Ovary (tissue), 9 donors: ENCODE measurements around the gene ARCN1. TPM values are rescaled to one million over a fixed set of nuclear protein-coding genes. Genes with fewer than 3 reads are reported as not detected.

Experiments used
- DNase-seq, 5 donors: peaks; one replicate each; pipeline ENCODE4 v3.0.0-alpha.2; 2019 to 2020
- H3K27ac ChIP-seq, 2 donors: fragments of 200-600 bp; one replicate each; pipeline versions ENCODE4 v1.5.1 to v1.8.0; 2019 to 2022
- H3K27me3 ChIP-seq: fragments of 200-600 bp; one replicate; pipeline ENCODE4 v1.8.0; 2022
- H3K36me3 ChIP-seq: fragments of 200-600 bp; sonication (generic); one replicate; pipeline ENCODE4 v1.5.1; 2019
- H3K4me1 ChIP-seq: one replicate; pipeline ENCODE4 v1.8.1; 2013; ENCODE audit warnings: mild to moderate bottlenecking, moderate library complexity; ENCODE audit not compliant: insufficient read depth
- H3K4me3 ChIP-seq: fragments of 200-600 bp; sonication (generic); one replicate; pipeline ENCODE4 v1.5.1; 2017
- H3K9me3 ChIP-seq, 2 donors: fragments of 200-600 bp in 1 of 2; sonication (generic) in 1 of 2; one replicate each; pipeline versions ENCODE4 v1.5.1 to v1.8.1; 2013 to 2019; ENCODE audit warnings: mild to moderate bottlenecking in 1 of 2, moderate library complexity in 1 of 2
- EP300 ChIP-seq: sonication (generic); formaldehyde crosslinking; IDR thresholded peaks from one replicate; pipeline ENCODE4 v1.6.1; 2017; ENCODE audit warnings: antibody characterized with exemption
- POLR2A ChIP-seq: fragments of 450-650 bp; IDR thresholded peaks from one replicate; pipeline ENCODE4 v1.6.1; 2017; ENCODE audit warnings: antibody characterized with exemption, mild to moderate bottlenecking, moderate library complexity
- WGBS, 3 donors: extraction: QIAGEN DNeasy Blood & Tissue Kit in 1 of 3; methylation state at CpG; one replicate each; pipeline versions ENCODE4 v1.1.5 to v1.1.7; 2013 to 2017; 5-methylcytosine and 5-hydroxymethylcytosine counted together
- intact Hi-C, 4 donors: fragments of 100-400 bp; cut with DNase I; formaldehyde crosslinking; loops; one replicate each; pipeline versions ENCODE4 v1.11.0 to v1.15.1; 2022 to 2023
- polyA plus RNA-seq, 2 donors: library from polyadenylated mRNA; stranded (reverse); fragments of 200-250 nt in 1 of 2; fragments of 350-450 nt in 1 of 2; fragmentation: Illumina TruSeq in 1 of 2; extraction: RNeasy Lipid Tissue Mini Kit (QIAGEN cat#74804) in 1 of 2; gene quantifications; one replicate each; pipeline ENCODE4 v1.2.3, GENCODE V29; 2013 to 2014
- total RNA-seq, 7 donors: library from RNA; depleted of rRNA in 2 of 7; stranded (reverse); fragments of >200 nt in 2 of 7; fragmentation: NEBNext Ultra II Directional in 3 of 7; extraction: Animal tissue kit (Norgen Biotek cat#: 25700) in 3 of 7; gene quantifications; one replicate each; pipeline versions ENCODE4 v1.1.0 to v1.2.4, GENCODE V29; 2016 to 2023
- TF ChIP-seq, protein P1 (sequence below), 3 donors: fragments of 450-650 bp in 2 of 3; fragments of 200-600 bp in 1 of 3; IDR thresholded peaks; one replicate each; pipeline versions ENCODE4 v1.5.1 to v1.8.0; 2016 to 2022; ENCODE audit warnings: antibody characterized with exemption in 3 of 3, mild to moderate bottlenecking in 1 of 3
- donor health status: DM: no; HTN: no; CAD: no; lungs with moderate emphysema.
- donor health status: DM: no; HTN: no; CAD: no.
- donor health status: Bipolar disorder and iron deficiency.
- donor health status: DM: yes; HTN: yes; CAD: no.
- donor health status: DM: no; HTN: no; CAD: no.
- donor health status: DM: yes; HTN: yes; CAD: no.

The ARCN1 gene
- total and polyA plus RNA-seq, 9 donors = 60.2 to 154 (median 125) TPM

DNA sequence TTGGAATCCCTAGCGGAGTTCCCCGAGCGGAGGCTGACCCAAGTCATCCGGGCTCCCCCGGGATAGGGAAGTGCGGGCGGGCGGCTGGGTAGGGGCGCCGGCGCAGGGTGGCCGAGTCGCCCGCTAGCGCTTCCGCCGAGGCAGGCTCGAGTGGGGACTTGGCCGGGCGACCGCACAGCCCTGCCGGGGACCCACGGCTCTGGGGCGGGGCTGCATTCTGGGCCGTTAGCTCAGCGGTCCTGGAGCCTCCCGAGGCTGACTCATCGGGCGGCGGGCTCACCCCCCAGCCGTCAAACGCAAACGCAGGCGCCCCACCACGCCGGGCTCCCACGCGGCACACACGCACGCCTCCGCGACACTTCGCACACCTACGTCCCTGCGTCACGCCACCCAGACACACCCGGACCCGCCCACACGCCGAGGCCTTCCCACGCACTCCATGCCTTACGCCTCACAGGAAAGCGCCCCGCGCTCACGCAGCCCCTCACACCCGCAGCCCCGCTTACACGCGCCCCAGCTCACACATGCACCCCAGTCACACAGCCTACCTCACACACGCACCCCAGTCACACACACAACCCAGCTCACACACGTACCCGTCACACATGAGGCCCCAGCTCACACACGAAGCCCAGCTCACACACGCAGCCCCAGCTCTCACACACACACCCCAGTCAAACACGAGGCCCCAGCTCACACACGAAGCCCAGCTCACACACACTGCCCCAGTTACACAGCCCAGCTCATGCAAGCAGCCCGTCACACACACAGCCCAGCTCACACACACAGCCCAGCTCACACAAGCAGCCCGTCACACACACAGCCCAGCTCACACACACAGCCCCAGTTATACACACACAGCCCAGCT is 36.4 kb downstream of the ARCN1 start:
- peak overlapping the region; percentile 97 to 98 for H3K27ac ChIP-seq
- peak; percentile 82 for TF ChIP-seq POLR2A
- TF ChIP-seq, protein P1, sequence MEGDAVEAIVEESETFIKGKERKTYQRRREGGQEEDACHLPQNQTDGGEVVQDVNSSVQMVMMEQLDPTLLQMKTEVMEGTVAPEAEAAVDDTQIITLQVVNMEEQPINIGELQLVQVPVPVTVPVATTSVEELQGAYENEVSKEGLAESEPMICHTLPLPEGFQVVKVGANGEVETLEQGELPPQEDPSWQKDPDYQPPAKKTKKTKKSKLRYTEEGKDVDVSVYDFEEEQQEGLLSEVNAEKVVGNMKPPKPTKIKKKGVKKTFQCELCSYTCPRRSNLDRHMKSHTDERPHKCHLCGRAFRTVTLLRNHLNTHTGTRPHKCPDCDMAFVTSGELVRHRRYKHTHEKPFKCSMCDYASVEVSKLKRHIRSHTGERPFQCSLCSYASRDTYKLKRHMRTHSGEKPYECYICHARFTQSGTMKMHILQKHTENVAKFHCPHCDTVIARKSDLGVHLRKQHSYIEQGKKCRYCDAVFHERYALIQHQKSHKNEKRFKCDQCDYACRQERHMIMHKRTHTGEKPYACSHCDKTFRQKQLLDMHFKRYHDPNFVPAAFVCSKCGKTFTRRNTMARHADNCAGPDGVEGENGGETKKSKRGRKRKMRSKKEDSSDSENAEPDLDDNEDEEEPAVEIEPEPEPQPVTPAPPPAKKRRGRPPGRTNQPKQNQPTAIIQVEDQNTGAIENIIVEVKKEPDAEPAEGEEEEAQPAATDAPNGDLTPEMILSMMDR (IDR thresholded peaks at IDR 0.05) = peak in 1 of 3 donors; percentile 11
- no peak for TF ChIP-seq EP300
- peak overlapping the region; percentile 76 for H3K4me3 ChIP-seq
- no peaks in the 10 kb centered on the region for H3K9me3 ChIP-seq
- intact Hi-C loops = loop anchor here in 1 of 4 donors (2.0 kb wide), 1 partner anchor 40 kb away; no protein-coding TSS in a partner anchor
- H3K27me3 ChIP-seq = no peaks in the 10 kb centered on the region
- peak; percentile 84 to 90 (median 89) for DNase-seq
- no peaks in the 10 kb centered on the region for H3K36me3 ChIP-seq
- 7 to 8% (median 8%) methylated on average over 45 to 69 of the region's 69 CpGs for WGBS, 3 donors
- peaks cover 16% of the 10 kb centered on the region for H3K4me1 ChIP-seq

DNA sequence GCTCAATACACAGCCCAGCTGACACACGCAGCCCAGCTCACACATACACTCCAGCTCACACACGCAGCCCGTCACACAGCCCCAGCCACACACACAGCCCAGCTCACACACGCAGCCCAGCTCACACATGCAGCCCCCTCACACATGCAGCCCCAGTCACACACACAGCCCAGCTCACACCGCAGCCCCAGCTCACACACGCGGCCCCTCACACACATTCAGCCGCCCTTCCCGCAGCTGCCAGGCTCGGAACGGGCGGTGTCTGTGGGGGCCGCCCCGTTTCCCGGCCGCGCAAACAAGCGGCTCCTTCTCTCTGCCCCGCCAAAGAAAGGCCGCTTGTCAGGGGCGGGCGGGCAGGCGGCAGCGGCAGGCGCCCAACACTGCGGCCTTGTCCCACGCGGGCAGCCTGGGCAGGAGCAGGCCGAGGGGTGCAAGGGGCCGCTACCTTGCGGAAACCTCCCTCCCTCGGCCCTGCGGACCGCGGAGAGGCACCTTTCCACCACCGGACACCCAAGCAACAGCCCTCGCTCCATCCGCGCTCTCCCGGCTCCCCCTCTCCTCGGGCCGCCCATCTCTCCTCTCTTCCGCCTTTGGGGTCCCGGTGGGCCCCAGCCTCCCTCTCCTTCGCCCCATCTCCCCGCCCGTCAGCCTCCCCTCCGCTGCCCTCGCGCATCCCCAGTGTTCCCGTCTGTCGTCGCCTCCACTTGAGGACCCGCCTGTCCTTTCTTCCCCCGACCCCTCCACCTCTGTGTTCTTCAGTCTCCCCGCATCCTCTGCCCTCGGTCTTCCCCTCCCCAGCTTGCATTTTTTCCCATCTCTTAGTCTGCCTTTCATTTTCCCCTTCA is 37.4 kb downstream of the ARCN1 start:
- peaks cover 14% of the 10 kb centered on the region for H3K4me1 ChIP-seq
- H3K27ac ChIP-seq = peak overlapping the region; percentile 64 to 97
- peak overlapping the region; percentile 76 for H3K4me3 ChIP-seq
- H3K9me3 ChIP-seq = no peaks in the 10 kb centered on the region
- peak in 3 of 5 donors; percentile 58 to 63 (median 60) for DNase-seq
- 21 to 25% (median 24%) methylated on average over 57 of the region's 57 CpGs for WGBS, 3 donors
- no peaks in the 10 kb centered on the region for H3K36me3 ChIP-seq
- H3K27me3 ChIP-seq = no peaks in the 10 kb centered on the region
- no peak for TF ChIP-seq EP300
- TF ChIP-seq, protein P1 (IDR thresholded peaks at IDR 0.05) = no peak
- no peak for TF ChIP-seq POLR2A
- intact Hi-C loops = loop anchor here in 2 of 4 donors (2.0 to 5.0 kb wide), 2 partner anchors 32 to 41 kb away; no protein-coding TSS in a partner anchor

DNA sequence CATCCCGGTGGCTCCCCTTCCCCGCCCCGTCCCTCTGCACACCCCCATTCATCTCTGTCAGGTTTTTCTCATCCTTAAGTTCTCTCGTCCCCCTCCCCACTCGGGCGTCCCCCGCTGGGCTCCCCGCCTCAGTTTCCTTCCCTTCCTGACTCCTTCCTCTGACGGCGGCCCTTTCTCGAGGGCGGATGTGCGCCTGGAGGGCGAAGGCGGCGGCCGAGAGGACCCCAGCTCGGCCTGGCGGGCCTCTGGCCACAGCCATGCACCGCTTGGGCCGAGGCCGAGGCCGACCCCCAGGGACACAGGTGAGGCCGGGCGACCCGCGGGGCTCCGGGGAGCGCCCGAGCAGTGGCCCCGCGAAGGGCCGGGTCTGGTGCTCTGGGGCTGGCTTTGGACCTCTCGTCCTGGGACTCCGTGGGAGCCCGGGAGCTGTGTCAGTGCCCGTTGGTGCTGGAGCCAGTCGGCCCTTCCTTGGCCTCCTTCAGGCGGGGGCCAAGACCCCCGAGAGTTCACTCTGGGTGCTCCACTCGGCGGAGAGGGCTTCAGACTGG is 38.1 kb downstream of the ARCN1 start:
- intact Hi-C loops = loop anchor here in 1 of 4 donors (5.0 kb wide), 1 partner anchor 33 kb away; no protein-coding TSS in a partner anchor
- DNase-seq = peak in 2 of 5 donors; percentile 55
- Histone ChIP-seq H3K36me3 (no peaks in the 10 kb centered on the region), H3K27ac (peak overlapping the region; percentile 64 to 71), H3K9me3 (no peaks in the 10 kb centered on the region), H3K4me3 (peak overlapping the region; percentile 76), H3K4me1 (peaks cover 12% of the 10 kb centered on the region), H3K27me3 (no peaks in the 10 kb centered on the region)
- TF ChIP-seq POLR2A (no peak), EP300 (no peak)
- TF ChIP-seq, protein P1 (IDR thresholded peaks at IDR 0.05) = no peak
- 29 to 36% (median 35%) methylated on average over 37 to 42 of the region's 42 CpGs for WGBS, 3 donors
